ENCODE data around the gene EIF3F.

Gene EIF3F

GRCh38 chr11:8021920-8022319 lies 34.8 kb downstream of the EIF3F start:
- no peak for DNase-seq (ENCODE audit: low read depth in 2 of 2)

DNA sequence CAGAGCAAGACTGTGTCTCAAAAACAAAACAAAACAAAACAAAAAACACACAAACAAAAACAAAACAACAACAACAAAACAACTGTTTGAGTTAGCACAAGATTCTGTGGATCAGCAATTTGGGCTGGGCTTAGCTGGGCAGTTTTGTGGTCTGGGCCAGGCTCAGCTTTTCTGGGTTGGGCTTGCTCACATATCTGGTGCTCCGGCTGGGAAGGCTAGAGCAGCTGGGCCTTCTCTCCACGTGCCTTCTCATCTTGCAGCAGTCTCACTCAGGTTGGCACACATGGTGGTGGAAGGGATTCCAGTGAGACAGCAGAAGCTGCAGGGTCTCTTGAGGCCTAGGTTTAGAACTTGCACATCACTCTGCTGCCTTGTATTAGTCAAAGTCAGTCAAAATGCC lies 35.7 kb downstream of the EIF3F start:
- no peak for DNase-seq (ENCODE audit: low read depth in 2 of 2)

GRCh38 chr11:8023831-8024555 lies 36.9 kb downstream of the EIF3F start:
- no peak for DNase-seq (ENCODE audit: low read depth in 2 of 2)

DNA sequence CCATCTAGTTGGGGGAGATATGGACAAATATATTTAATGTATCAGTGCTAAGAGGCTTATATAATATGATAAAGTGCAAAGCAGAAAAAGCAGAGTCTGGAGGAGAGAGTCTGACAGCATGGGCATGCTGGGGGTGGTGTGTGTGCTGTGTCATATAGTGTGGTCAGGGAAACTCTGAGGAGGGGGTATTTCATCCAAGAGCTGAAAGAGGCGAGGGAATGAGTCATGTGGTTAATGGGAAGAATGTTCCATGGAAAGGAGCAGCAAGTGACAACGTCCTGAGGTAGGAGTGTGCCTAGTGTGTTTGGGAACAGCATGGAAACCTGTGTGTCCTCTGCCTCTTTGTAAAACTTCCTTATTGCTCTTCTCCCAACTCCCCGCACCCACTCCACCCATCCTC lies 38.0 kb downstream of the EIF3F start:
- DNase-seq (ENCODE audit: low read depth in 2 of 2), result no peak

DNA sequence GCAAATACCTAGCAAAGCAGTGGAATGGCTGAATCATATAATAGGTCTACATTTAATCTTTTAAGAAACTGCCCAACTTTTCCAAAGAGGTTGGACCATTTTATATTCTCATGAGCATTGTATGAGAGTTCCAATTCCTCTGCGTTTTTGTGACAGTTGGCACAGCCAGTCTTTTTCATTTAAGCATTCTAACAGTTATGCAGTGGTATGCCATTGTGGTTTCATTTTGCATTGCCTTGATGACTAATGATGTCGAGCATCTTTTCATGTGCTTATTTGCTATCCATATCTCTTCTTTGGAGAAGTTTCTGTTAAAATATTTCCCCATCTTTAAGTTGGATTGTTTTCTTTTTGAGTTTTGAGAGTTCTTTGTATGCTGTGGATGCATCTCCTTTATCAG lies 38.7 kb downstream of the EIF3F start:
- DNase-seq (ENCODE audit: low read depth in 2 of 2), result no peak

DNA sequence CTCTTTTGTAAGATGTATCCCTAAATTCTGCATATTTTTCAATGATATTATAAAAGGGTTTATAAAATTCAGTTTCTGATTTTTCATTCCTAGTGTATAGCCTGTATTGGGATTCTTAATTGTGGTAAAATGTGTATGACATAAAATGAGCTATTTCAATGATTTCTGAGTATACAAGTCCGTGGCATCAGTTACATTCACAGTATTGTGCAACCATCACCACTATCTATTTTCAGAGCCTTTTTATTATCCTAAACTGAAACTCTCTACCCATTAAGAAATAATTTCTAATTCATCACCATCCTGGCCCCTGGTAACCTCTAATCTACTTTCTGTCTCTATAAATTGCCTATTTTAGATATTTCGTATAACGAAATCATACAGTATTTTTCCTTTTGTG lies 39.8 kb downstream of the EIF3F start:
- no peak for DNase-seq (ENCODE audit: low read depth in 2 of 2)

- no peak for DNase-seq (ENCODE audit: low read depth in 2 of 2)
Observed at GRCh38 chr11:8028766-8029165, 41.6 kb downstream of the EIF3F start.

DNA sequence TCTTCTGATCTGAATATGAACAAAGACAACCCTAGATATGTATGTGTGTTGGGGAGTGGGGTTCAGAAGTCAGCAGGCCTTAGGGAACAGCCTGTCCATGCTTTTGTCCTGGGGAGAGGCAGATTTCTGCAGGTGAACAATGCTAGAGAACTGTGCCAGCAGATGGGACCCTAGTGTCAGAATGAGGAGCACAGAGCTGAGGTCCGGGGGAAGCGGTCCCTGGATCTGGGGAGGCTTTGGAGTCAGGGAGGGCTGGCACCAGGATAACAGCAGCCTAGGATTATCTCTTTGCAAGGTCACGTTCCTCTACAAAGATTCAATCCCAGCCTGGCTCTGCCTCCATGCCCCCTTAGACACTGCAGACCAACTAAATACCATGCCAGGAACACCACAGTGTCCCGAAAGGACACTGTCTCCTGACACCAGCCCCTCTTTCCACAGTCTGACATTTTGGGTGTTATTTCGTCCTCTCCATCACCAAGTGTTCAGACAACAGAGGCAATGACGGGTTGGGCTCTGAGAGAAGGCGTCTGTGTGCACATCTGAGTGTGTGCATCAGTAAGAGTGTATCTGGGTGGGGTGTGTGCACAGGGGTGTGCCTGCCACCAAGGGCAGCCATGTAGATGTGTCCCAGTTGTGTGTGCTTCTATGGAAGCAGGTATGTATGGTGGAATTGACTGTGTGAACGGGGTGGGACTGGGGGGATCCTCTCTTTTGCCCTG lies 43.5 kb downstream of the EIF3F start:
- DNase-seq (ENCODE audit: low read depth in 2 of 2), result no peak

GRCh38 chr11:8031248-8032115 lies 44.3 kb downstream of the EIF3F start:
- no peak for DNase-seq (ENCODE audit: low read depth in 2 of 2)

- no peak for DNase-seq (ENCODE audit: low read depth in 2 of 2)
Observed at GRCh38 chr11:8032122-8032521, 45.0 kb downstream of the EIF3F start.

- DNase-seq (ENCODE audit: low read depth in 2 of 2), result no peak
Observed at GRCh38 chr11:8032576-8033304, 45.6 kb downstream of the EIF3F start.

DNA sequence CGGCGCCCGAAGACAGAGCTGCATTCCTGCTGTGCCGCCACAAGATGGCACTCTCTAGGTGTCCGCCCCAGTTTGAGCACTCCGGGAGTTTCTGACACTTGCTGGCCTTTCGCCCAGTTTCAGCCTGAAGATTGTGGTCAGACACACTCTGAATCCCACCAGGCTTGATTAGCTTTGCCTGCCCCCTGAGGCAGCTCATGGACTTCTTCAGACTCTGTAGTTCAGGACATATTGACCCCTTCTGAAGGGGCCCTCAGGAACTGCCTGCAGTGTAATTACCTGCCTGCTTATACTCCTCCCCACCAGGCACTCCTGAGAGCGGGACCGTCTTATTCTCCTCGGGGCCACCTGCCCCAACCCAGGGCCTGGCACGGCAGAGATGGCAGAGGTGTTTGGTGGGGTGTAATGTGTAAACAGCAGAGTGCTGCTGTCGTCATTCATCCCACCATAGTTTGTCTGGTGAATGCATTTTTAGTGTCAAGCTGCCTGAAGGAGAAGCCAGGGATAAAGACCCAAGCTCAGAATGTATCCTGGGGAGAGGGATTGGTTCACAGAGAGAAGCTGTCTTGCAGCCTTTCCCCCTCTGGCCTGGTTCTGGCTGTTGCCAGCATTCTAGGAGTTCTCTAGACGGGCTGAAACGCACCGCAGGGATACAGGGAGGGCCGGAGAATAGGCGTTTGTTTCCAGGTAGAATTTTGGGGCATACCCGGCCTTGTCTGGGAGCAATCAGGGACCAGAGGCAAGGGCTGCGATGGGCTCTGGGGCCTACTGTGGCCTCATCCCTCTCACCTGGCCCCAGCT lies 46.4 kb downstream of the EIF3F start:
- no peak for DNase-seq (ENCODE audit: low read depth in 2 of 2)

DNA sequence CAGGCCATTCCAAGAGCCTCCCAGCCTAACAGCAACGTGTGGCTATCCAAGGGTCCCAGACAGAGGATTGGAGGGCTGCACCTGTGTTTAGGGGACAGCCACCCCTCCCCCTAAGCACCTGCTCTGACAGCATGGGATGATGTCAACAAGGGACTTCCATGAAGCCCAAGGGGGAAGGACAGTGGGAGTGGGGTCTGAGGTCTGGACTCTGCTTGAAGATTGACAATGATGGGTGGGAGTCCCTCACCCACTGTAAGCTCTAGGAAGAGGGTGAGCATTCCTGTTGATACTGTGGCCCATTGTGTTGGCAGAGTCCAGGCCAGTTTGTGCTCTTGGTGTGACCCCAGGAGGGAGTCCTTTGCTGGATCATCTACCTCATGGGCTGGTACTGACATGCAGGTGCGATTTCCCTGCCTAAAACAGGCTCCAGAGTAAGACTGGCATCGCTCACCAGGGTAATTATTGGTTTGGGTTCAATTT lies 47.0 kb downstream of the EIF3F start:
- no peak for DNase-seq (ENCODE audit: low read depth in 2 of 2)

DNA sequence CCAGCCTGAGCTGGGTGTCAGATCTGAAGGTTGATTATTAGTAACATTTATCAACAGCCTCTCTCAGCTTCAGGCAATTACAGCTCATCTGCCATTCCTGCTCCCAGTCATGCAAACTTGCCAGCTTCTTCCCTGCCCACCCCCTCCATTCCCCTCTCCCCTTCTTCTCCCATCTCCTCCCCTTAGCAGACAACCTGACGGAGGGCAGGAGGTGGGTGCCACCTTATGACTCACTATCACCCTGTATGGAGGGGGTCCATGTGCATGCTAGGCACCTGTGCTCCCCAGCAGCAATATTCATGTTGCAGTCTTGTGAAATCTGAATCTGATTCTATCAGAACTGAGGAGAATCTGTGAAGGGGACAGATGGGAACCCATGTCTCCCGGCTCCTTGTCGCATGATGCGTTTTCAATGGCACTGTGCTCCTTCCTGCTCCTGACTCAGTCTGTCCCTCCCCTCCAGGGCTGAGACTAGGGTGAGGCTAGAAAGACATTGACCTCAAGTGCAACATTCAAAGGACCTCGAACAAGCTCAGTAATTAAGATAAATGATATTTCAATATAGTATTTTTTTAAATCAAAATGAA lies 47.6 kb downstream of the EIF3F start:
- no peak for DNase-seq (ENCODE audit: low read depth in 2 of 2)

GRCh38 chr11:8035200-8035855 lies 48.2 kb downstream of the EIF3F start:
- no peak for DNase-seq (ENCODE audit: low read depth in 2 of 2)

DNA sequence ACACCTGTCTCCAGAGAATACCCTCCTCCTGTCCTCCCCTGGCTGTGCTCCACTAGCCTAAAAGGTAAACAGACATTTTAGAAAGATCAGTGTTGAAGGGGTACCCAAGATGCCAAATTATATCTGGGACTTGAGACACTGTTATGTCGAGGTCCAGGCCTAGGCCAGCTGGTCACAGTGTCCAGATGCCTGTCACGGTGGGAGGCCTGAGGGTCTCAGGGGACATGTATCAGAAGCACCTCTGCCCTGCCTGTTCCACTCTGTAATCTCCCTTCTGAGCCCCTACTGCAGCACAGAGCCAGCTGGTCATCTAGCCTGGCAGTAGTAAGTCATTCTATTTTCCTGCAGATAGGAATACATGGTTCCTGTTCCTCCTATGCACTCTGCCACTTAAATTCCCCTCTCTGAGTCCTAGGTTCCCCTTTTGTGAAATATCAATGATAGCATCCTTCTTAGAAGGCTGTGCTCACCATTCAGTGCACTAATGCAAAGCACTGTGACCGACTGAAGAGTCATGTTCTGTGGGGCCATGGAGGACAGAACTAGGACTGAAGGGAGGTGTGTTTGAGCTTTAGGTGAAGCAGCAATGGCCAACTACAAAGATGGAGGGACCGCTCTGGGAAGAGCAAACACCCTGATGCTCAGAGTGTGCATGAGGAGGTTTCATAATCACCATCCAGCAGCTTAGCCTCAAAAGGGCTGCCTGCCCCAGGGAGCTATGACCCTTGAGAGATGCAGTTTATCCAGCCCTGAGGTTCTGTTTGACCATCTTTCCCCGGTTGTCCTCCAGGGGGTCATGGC lies 49.1 kb downstream of the EIF3F start:
- DNase-seq (ENCODE audit: low read depth in 2 of 2), result no peak

GRCh38 chr11:8036986-8037385 lies 49.8 kb downstream of the EIF3F start:
- DNase-seq (ENCODE audit: low read depth in 2 of 2), result no peak

GRCh38 chr11:8038393-8038792 lies 51.3 kb downstream of the EIF3F start:
- DNase-seq (ENCODE audit: low read depth in 2 of 2), result no peak
